ENCODE results near the gene RNLS.

- TF ChIP-seq ISL1 (CRISPR knock-in tag; IDR thresholded peaks at IDR 0.05) (no peak), OSR1 (CRISPR knock-in tag; IDR thresholded peaks at IDR 0.05) (no peak), ZFP30 (CRISPR knock-in tag; IDR thresholded peaks at IDR 0.05) (no peak), ZFP3 (CRISPR knock-in tag; IDR thresholded peaks at IDR 0.05) (no peak), CREB5 (CRISPR knock-in tag; IDR thresholded peaks at IDR 0.05; ENCODE audit: low read depth) (no peak), PPARA (CRISPR knock-in tag; IDR thresholded peaks at IDR 0.05; ENCODE audit: borderline replicate concordance) (no peak), ZNF8 (CRISPR knock-in tag; IDR thresholded peaks at IDR 0.05) (no peak), POU6F1 (CRISPR knock-in tag; IDR thresholded peaks at IDR 0.05; ENCODE audit: borderline replicate concordance, low read depth) (no peak), ARNTL (CRISPR knock-in tag; IDR thresholded peaks at IDR 0.05; ENCODE audit: borderline replicate concordance, low read depth) (no peak), TCF4 (CRISPR knock-in tag; IDR thresholded peaks at IDR 0.05; ENCODE audit: borderline replicate concordance) (no peak)
These were observed 179.0 kb downstream of the RNLS start for GRCh38 chr10:88404133-88404532.

Measured in SK-N-SH treated with all-trans-retinoic acid at 6 μM for 48 hours (cell line).